ENCODE data around the gene PXDN. TPM values are rescaled to one million over a fixed set of nuclear protein-coding genes. Genes with fewer than 3 reads are reported as not detected.

PXDN gene
- total RNA-seq, 4 donors from 2014 or later: 101 to 169 (median 134) TPM

- no peak for TF ChIP-seq CTCF (IDR thresholded peaks at IDR 0.05; ENCODE audit: low read depth)
These were observed 116.5 kb downstream of the PXDN start for GRCh38 chr2:1627628-1628381.

GRCh38 chr2:1626271-1626681 lies 118.0 kb downstream of the PXDN start:
- TF ChIP-seq CTCF (IDR thresholded peaks at IDR 0.05; ENCODE audit: low read depth): no peak

- no peak for TF ChIP-seq CTCF (IDR thresholded peaks at IDR 0.05; ENCODE audit: low read depth)
These were observed 118.9 kb downstream of the PXDN start for GRCh38 chr2:1625281-1626001.

- no peak for TF ChIP-seq CTCF (IDR thresholded peaks at IDR 0.05; ENCODE audit: low read depth)
These were observed 120.3 kb downstream of the PXDN start for GRCh38 chr2:1623906-1624445.

GRCh38 chr2:1622521-1623200 lies 121.7 kb downstream of the PXDN start:
- TF ChIP-seq CTCF (IDR thresholded peaks at IDR 0.05; ENCODE audit: low read depth): no peak

- no peak for TF ChIP-seq CTCF (IDR thresholded peaks at IDR 0.05; ENCODE audit: low read depth)
These were observed 122.8 kb downstream of the PXDN start for GRCh38 chr2:1621501-1621900.

GRCh38 chr2:1621041-1621440 lies 123.3 kb downstream of the PXDN start:
- no peak for TF ChIP-seq CTCF (IDR thresholded peaks at IDR 0.05; ENCODE audit: low read depth)
